GM12872 (cell line): ENCODE measurements around the gene SPINT2.

ENCODE experiments used
- TF ChIP-seq, protein P1 (sequence below): IDR thresholded peaks from 3 replicates; pipeline ENCODE4 v1.5.1; 2011; ENCODE audit warnings: low read depth, mild to moderate bottlenecking, low read length, moderate library complexity; ENCODE audit not compliant: insufficient read depth

Gene SPINT2

DNA sequence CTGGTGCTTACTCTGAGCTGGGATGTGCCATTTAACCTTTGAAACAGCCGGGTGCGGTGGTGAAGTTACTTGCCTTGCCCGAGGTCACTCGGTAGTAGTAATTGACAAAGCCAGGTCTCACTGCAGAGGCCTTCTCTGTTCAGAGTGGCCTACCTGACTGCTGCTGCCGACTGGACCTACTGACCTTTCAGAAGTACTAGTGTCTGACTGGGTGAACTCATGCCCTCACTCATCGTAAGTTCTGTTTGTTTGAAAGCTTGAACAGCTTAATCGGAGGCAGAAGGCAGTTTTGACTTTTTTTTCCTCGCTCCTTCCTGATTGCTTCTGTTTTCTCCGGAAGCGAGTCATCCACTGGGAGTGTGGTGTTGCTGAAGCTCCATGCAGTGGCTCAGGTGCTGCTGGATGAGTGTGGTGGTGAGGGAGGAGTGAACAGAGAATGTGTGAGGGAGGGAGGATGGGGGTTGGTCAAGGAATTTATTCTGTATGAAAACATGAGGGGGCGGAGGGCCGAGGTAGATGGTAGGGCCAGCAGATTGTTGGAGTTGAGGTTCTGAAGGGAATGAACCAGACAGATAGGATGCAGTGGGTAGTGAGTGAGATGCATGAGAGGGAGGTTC is 2.7 kb downstream of the SPINT2 start:
- TF ChIP-seq, protein P1, sequence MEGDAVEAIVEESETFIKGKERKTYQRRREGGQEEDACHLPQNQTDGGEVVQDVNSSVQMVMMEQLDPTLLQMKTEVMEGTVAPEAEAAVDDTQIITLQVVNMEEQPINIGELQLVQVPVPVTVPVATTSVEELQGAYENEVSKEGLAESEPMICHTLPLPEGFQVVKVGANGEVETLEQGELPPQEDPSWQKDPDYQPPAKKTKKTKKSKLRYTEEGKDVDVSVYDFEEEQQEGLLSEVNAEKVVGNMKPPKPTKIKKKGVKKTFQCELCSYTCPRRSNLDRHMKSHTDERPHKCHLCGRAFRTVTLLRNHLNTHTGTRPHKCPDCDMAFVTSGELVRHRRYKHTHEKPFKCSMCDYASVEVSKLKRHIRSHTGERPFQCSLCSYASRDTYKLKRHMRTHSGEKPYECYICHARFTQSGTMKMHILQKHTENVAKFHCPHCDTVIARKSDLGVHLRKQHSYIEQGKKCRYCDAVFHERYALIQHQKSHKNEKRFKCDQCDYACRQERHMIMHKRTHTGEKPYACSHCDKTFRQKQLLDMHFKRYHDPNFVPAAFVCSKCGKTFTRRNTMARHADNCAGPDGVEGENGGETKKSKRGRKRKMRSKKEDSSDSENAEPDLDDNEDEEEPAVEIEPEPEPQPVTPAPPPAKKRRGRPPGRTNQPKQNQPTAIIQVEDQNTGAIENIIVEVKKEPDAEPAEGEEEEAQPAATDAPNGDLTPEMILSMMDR = no peak

- TF ChIP-seq, protein P1 = no peak
Measured at GRCh38 chr19:38267761-38268483, 3.5 kb downstream of the SPINT2 start.

DNA sequence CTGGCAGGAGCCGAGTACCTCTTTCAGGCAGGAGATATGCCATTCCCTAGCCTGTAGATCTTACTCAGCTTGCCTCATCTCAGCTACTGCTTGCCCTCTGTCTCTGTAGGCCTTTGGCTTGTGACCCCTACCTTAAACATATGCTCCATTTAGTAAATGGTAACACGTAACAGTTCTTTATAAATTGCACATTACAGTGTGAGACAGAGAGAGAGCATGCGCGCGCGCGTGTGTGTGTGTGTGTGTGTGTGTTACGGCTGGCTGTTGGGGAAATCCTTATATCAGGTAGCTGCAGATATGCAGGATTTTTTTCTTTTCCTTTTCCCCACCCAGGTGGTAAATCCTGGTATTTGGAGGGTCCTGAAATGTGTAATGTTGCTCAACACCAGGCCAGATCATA is 4.2 kb downstream of the SPINT2 start:
- TF ChIP-seq, protein P1 = no peak

DNA sequence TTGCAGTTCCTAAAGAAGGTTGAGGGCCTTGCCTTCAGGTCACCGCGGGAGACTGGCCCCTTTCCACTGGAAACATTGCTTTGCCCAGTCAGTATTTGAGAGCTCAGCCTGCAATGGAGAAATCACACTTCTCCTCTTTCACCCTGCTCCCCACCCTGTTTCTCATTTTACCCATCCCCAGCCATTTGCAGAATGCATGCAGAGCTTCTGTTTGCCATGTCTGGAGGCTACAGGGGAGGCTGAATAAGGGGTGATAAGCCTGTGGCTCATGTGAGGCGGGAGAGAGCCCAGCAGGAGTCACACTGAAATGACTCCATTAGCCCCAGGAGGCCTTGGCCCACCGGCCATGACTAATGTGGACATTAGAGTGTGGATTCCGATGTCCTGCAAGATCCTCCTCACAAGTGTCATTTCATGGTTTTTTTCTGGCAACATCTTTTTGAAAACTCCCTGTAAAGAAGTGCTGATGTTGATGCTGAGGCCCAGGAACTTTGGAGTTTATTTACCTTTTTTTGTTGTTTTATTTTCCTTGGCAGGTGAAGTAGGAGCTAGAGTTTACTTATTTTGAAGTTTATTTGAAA is 6.3 kb downstream of the SPINT2 start:
- TF ChIP-seq, protein P1 = no peak

- TF ChIP-seq, protein P1 = no peak
Measured at GRCh38 chr19:38273499-38273898, 9.1 kb downstream of the SPINT2 start.

DNA sequence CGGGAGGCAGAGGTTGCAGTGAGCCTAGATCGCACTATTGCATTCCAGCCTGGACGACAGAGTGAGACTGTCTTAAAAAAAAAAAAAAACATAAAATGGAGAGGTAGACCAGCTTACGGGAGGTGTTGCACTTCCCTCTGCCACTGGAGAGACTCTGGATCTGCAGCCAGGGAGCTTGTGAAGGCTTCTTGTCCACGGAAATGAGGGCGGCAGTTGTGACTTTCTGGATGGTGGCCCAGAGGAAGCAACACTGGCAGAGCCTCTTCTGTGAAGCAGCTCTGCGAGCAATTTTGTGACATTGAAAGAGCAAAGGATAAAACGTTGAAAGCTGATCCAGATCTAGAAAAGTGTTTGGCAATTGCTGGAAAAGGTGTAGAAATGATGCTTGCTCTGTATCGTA is 10.4 kb downstream of the SPINT2 start:
- TF ChIP-seq, protein P1 = no peak

GRCh38 chr19:38276942-38277517 is 12.7 kb downstream of the SPINT2 start:
- TF ChIP-seq, protein P1 = no peak
